ENCODE measurements around the gene TBC1D2B.

TBC1D2B gene

GRCh38 chr15:78056714-78057269 is 20.7 kb downstream of the TBC1D2B start:
- DNase-seq (ENCODE audit: low read depth, low spot score): no peak
- H3K4me3 ChIP-seq (ENCODE audit: low read depth, low read length): peak overlapping the region; percentile 1; the same call in 1 of the 2 replicates
- POLR2A ChIA-PET: interaction anchor here (0.9 kb wide), 1 partner anchor 14 kb away, joined by 3 read pairs; no protein-coding TSS in a partner anchor
- CTCF ChIA-PET: interaction anchor here (1.3 to 2.0 kb wide), 2 partner anchors 12 to 52 kb away, joined by 3 to 5 read pairs; no protein-coding TSS in a partner anchor
- TF ChIP-seq, protein P1, sequence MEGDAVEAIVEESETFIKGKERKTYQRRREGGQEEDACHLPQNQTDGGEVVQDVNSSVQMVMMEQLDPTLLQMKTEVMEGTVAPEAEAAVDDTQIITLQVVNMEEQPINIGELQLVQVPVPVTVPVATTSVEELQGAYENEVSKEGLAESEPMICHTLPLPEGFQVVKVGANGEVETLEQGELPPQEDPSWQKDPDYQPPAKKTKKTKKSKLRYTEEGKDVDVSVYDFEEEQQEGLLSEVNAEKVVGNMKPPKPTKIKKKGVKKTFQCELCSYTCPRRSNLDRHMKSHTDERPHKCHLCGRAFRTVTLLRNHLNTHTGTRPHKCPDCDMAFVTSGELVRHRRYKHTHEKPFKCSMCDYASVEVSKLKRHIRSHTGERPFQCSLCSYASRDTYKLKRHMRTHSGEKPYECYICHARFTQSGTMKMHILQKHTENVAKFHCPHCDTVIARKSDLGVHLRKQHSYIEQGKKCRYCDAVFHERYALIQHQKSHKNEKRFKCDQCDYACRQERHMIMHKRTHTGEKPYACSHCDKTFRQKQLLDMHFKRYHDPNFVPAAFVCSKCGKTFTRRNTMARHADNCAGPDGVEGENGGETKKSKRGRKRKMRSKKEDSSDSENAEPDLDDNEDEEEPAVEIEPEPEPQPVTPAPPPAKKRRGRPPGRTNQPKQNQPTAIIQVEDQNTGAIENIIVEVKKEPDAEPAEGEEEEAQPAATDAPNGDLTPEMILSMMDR (IDR thresholded peaks at IDR 0.05; ENCODE audit: insufficient read depth, low read length, missing control alignments): no peak

- POLR2A ChIA-PET: interaction anchor here (0.9 kb wide), 1 partner anchor 14 kb away, joined by 3 read pairs; no protein-coding TSS in a partner anchor
- TF ChIP-seq, protein P1 (IDR thresholded peaks at IDR 0.05; ENCODE audit: insufficient read depth, low read length, missing control alignments): no peak
- H3K4me3 ChIP-seq (ENCODE audit: low read depth, low read length): no peak overlapping the region
- no peak for DNase-seq (ENCODE audit: low read depth, low spot score)
- CTCF ChIA-PET: interaction anchor here (1.3 to 2.0 kb wide), 2 partner anchors 12 to 52 kb away, joined by 3 to 5 read pairs; no protein-coding TSS in a partner anchor
Observed at GRCh38 chr15:78055919-78056713, 21.4 kb downstream of the TBC1D2B start.

- no peak overlapping the region for H3K4me3 ChIP-seq (ENCODE audit: low read depth, low read length)
- DNase-seq (ENCODE audit: low read depth, low spot score): no peak
- CTCF ChIA-PET: interaction anchor here (1.4 to 8.2 kb wide), 2 partner anchors 54 to 96 kb away, joined by 5 to 53 read pairs; no protein-coding TSS in a partner anchor
- POLR2A ChIA-PET: no interaction called here
- TF ChIP-seq, protein P1 (IDR thresholded peaks at IDR 0.05; ENCODE audit: insufficient read depth, low read length, missing control alignments): no peak
Observed at GRCh38 chr15:78054966-78055365, 22.5 kb downstream of the TBC1D2B start.

GRCh38 chr15:78054518-78054917 is 23.0 kb downstream of the TBC1D2B start:
- H3K4me3 ChIP-seq (ENCODE audit: low read depth, low read length): no peak overlapping the region
- DNase-seq (ENCODE audit: low read depth, low spot score): no peak
- ChIA-PET POLR2A (no interaction called here), CTCF (interaction anchor here (1.4 to 8.2 kb wide), 2 partner anchors 54 to 95 kb away, joined by 5 to 53 read pairs; no protein-coding TSS in a partner anchor)
- TF ChIP-seq, protein P1 (IDR thresholded peaks at IDR 0.05; ENCODE audit: insufficient read depth, low read length, missing control alignments): no peak

DNA sequence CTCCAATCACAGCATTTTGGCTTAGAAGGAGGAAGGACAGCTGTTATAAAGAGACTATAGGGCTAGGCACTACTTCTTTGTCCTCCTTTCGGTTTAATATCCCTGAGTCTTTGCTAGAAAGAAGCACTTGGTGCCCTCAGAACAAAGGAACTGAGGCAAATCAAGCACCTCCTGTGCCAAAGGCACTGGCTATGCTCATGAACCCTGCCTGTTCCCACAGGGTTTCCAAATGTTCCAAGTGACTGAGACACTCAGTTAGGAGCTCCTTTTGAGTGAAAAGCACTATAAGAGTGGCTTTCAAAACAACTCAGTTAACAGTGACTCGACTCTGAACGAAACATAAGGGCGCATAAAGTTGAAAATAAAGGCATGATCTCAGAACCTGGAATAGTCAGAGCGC is 25.0 kb downstream of the TBC1D2B start:
- no peak overlapping the region for H3K4me3 ChIP-seq (ENCODE audit: low read depth, low read length)
- no peak for DNase-seq (ENCODE audit: low read depth, low spot score)
- TF ChIP-seq, protein P1 (IDR thresholded peaks at IDR 0.05; ENCODE audit: insufficient read depth, low read length, missing control alignments): no peak
- CTCF ChIA-PET: interaction anchor here (0.9 to 8.2 kb wide), 5 partner anchors 10 to 85 kb away, joined by 3 to 53 read pairs (median 9); no protein-coding TSS in a partner anchor
- POLR2A ChIA-PET: interaction anchor here (1.1 kb wide), 1 partner anchor 11 kb away, joined by 3 read pairs; no protein-coding TSS in a partner anchor

DNA sequence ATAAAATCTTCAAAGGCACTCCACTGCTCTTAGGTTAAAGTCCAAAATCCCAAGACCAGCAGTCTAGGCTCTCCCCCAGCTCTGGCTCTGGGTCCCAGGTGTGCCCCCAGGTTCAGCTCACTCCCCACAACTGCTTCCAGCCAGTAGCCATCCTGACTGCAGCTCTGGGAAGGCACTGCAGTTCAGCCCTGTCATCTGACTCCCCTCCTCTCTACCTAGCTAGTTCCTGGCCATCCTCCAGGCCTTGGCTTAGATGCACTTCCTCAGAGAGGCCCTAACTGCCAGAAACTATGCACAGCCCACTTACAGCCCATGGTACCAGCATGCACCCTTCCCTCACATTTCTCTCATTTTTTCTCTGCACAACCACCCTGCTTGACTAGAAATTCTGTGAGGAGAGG is 25.5 kb downstream of the TBC1D2B start:
- no peak for DNase-seq (ENCODE audit: low read depth, low spot score)
- CTCF ChIA-PET: interaction anchor here (0.8 to 8.2 kb wide), 7 partner anchors 10 to 93 kb away, joined by 3 to 53 read pairs (median 3); no protein-coding TSS in a partner anchor
- no peak overlapping the region for H3K4me3 ChIP-seq (ENCODE audit: low read depth, low read length)
- POLR2A ChIA-PET: interaction anchor here (1.1 kb wide), 1 partner anchor 11 kb away, joined by 3 read pairs; no protein-coding TSS in a partner anchor
- TF ChIP-seq, protein P1 (IDR thresholded peaks at IDR 0.05; ENCODE audit: insufficient read depth, low read length, missing control alignments): no peak

Data from AG04449 (cell line).